ENCODE results near the gene ACY1.
A peak's percentile ranks its signal among the peaks of the same experiment; 100 is the strongest.
"Not testable (repeated sequence)": the region's sequence is repeated elsewhere in the genome, so short reads cannot be mapped to it uniquely, and the experiment has no call there.

The ACY1 gene

DNA sequence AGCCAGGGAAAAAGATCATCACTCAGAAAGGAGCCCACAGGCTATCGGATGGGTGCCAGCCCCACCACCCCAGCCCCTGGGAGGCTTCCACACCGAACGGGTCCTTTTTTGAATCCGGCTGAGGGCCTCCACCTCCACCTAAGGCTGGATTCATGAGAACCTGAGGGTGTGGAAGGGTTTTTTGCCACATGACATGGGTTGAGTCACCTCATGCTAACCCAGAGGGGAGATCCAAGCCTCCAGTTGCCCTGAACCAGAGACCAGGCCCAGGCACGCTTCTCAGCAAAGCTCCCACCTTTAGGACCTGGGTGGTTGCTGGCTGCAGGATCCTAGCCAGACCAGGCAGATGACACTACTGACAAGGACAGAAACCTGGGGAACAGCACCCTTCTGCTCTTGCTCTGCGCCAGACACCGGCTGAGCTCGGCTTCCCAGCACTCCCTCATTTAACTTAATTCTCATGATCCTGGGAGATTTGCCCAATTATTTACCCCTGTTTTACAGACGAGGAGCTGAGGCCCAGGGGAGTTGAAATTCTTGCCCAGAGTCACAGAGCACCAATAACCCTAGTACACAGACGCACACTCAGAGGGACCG lies 47.5 kb downstream of the ACY1 start:
- no peak for DNase-seq

DNA sequence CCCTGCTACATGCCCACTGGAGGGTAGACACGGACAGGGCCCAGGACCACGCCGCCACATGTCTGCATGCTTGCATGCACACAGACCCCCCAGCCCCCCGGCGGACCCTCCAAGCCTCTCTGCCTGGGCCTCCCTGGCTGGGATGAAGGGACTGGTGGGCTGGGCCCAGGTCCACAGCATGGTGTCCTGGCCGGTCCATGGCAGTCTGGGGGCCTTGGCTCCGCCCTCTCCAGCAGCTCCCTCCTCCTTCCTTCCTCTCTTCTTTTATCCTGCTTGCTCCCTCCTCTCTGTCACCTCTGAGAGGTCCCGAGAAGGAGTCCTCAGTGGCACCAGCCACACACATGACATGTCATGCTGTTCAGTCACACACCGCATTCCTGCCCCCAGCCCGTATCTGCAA lies 48.6 kb downstream of the ACY1 start:
- no peak for DNase-seq

DNA sequence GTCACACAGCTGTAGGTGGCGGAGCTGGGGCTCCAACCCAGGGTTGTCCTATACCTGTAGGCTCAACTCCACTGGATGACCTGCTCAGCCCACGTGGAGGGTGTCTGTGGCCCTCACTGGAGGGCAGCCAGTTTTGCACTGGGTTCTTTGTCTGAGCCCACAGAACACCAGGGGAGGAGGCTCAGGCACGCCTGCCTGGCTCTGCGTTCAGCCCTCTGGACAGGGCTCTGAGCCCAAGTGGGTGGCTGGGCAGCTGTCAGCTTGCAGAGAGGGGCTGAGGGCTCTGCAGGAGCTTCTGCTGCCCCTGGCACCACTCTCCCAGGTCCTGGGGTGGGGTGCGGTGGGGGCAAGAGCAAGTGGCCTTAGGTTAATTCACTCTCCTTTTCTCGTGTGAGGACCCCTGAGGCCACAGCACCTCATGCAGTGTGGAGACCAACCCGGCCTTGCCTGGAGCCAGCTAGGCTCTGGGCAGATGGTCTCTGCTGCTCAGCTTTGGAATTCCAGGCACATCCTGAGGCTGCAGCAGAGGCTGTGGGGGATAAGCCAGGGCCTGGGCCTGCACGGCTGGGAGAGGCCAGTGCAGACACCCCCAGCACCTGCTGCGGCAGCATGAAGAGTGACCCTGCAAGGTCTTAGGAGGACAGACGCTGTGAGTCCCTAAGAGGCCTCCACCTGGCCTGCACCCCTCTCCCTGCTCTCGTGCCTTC lies 49.5 kb downstream of the ACY1 start:
- DNase-seq = no peak

DNA sequence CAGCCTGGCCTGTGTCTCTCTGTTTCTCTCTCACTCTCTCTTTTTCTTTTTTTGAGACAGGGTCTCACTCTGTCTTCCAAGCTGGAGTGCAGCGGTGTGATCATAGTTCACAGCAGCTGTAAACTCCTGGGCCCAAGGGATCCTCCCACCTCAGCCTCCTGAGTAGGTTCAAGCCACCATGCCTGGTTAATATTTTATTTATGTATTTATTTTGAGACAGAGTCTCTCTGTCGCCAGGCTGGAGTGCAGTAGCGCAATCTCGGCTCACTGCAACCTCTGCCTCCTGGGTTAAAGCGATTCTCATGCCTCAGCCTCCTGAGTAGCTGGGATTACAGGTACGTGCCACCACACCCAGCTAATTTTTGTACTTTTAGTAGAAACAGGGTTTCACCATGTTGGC lies 50.4 kb downstream of the ACY1 start:
- not testable (repeated sequence) for DNase-seq

DNA sequence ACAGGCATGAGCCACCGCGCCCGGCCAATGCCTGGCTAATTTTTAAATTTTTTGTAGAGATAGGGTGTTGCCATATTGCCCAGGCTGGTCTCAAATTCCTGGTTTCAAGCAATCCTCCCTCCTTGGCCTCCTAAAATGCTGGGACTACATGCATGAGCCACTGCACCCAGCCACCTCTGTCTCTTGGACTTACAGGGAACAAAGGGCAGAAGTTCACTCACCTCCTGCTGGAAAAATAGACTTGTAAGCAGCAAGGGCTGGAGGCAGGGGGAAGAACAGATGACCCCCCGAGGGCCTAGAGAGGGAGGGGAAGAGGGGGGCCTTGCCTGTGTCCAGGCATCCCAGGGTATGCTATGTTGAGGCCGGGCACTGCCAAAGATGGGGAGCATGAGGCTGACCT lies 50.9 kb downstream of the ACY1 start:
- DNase-seq = no peak

DNA sequence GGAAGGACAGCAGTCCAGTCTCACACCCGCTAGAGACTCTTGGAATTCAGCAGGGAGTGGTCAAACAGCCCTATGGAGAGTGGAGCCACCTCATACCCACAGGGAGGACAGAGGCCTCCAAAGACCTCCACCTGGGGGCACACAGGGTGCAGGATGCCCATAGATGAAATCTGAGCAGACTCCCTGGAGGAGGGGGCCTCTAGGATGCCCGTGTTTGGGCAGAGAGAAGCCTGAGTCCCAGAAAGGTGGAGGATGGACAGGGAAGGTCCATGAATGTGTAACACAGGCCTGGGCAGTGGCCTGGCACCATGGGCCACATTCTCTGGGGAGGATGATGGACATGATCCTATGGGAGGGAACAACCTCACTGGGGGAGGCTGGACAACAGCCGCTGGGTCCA lies 51.3 kb downstream of the ACY1 start:
- no peak for DNase-seq

DNA sequence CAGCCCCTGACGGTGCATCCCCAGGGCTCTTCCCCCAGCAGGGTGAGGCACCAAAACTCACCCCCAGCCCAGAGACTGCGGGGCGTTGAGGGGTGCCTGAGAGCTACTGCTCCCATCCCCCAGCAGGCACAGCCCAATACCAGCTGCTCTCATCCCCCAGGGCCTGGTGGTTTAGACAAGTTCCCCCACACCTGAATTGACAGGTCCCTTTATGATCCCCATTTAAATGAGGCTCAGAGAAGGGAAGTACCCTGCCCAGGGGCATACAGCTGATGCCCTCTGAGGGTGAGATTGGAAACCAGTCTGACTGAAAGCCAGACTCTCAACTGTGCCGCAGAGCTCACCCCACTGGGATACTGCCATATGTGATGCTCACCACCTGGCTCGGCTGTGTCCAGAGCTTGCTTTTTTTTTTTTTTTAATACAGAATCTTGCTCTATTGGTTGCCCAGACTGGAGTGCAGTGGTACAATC lies 52.9 kb downstream of the ACY1 start:
- DNase-seq = no peak

DNA sequence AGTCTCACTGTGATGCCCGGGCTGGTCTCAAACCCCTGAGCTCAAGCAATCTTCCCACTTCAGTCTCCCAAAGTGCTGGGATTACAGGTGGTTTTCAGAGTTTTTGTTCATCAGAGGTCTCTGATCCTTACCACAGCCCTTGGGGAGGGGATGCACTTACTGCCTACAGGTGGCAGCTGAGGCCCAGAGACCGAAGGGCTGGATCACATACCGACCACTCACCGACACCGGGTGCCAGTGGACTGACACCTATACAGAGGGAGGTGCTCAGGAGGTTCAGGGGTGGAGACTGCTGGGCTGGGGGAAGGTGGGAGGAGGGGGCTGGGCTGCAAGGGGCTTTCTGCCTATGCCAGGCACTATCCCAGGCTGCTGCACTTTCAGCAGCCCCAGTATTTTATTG lies 53.5 kb downstream of the ACY1 start:
- no peak for DNase-seq

DNA sequence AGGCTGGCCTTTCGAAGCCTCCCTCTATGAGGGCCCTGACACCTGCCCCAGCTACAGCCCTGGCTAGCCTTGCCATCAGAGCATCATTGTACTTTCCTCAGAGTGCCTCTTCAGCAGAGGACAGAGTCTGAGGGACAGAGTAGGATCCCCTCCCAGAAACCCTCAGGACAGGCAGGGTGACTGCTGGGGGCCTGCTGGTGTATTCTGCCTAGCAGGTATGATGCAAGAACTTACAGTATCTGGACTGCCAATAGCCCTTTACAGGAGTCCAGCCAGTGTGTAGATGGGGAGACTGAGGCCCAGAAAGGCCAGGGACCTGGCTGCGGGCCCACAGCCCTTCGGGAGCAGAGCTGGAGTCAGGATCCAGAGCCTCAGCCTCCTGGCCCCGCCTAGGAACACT lies 54.0 kb downstream of the ACY1 start:
- DNase-seq = no peak

DNA sequence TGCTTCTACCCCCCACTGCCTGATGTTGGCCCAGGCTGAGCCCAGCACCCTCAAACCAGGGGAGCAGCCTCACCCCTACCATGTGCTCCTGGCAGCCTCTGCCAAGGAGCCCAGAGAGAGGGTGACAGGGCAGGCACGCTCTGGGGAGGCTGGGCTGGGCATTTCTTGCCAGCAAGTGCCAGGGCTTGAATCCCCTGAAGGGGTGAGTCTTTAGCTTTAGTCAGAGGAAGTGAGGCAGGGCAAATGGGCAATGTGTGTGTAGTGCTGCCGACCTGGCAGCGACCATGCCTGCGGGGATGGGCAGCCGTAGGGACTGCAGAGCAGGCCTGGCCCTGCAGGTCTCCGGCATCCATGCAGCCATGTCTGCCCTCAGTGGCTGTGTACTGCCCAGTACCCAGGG lies 54.9 kb downstream of the ACY1 start:
- DNase-seq = peak; percentile 25

Measured in NCI-H226 (cell line).